BE2C (cell line): ENCODE measurements around the gene DDAH1.
A peak's percentile ranks its signal among the peaks of the same experiment; 100 is the strongest.

Source experiments
- DNase-seq: peaks from one replicate; pipeline ENCODE4 v3.0.0-alpha.2; 2020
- H3K27me3 ChIP-seq: fragments of 250-450 bp; sonication (Bioruptor Pico); 2 replicates; pipeline ENCODE4 v1.5.1; 2020; ENCODE audit warnings: mild to moderate bottlenecking
- H3K36me3 ChIP-seq: fragments of 250-450 bp; sonication (Bioruptor Pico); 2 replicates; pipeline ENCODE4 v1.5.1; 2020; ENCODE audit warnings: mild to moderate bottlenecking
- H3K4me1 ChIP-seq: fragments of 250-450 bp; sonication (Bioruptor Pico); 2 replicates; pipeline ENCODE4 v1.5.1; 2020
- H3K4me3 ChIP-seq: 2 replicates; pipeline ENCODE4 v1.5.1; 2011; ENCODE audit warnings: low read depth, low read length
- H3K9me3 ChIP-seq: fragments of 250-450 bp; sonication (Bioruptor Pico); 2 replicates; pipeline ENCODE4 v1.5.1; 2020
- CTCF ChIP-seq: IDR thresholded peaks from 2 replicates; pipeline ENCODE4 v1.5.1; 2012; ENCODE audit warnings: mild to moderate bottlenecking, low read depth, low read length

Gene DDAH1

GRCh38 chr1:85451236-85451830 is 13.6 kb downstream of the DDAH1 start:
- no peak for TF ChIP-seq CTCF
- Histone ChIP-seq H3K9me3 (no peaks in the 10 kb centered on the region), H3K27me3 (no peaks in the 10 kb centered on the region), H3K4me1 (0 out of 2 replicates have a peak, but pooled peaks cover 3% of the 10 kb centered on the region), H3K4me3 (no peak overlapping the region), H3K36me3 (no peaks in the 10 kb centered on the region)
- DNase-seq, result no peak

GRCh38 chr1:85450832-85451231 is 14.1 kb downstream of the DDAH1 start:
- no peak for DNase-seq
- TF ChIP-seq CTCF, result no peak
- Histone ChIP-seq H3K4me3 (no peak overlapping the region), H3K36me3 (no peaks in the 10 kb centered on the region), H3K4me1 (0 out of 2 replicates have a peak, but pooled peaks cover 3% of the 10 kb centered on the region), H3K27me3 (no peaks in the 10 kb centered on the region), H3K9me3 (no peaks in the 10 kb centered on the region)

- Histone ChIP-seq H3K36me3 (no peaks in the 10 kb centered on the region), H3K9me3 (no peaks in the 10 kb centered on the region), H3K27me3 (no peaks in the 10 kb centered on the region), H3K4me3 (no peak overlapping the region), H3K4me1 (0 out of 2 replicates have a peak, but pooled peaks cover 3% of the 10 kb centered on the region)
- peak; percentile 53 for DNase-seq
- TF ChIP-seq CTCF, result no peak
These were observed 15.6 kb downstream of the DDAH1 start for GRCh38 chr1:85449356-85449755.

GRCh38 chr1:85448358-85448757 is 16.6 kb downstream of the DDAH1 start:
- H3K4me1 ChIP-seq, result no peaks in the 10 kb centered on the region
- no peaks in the 10 kb centered on the region for H3K9me3 ChIP-seq
- no peak for TF ChIP-seq CTCF
- H3K27me3 ChIP-seq, result no peaks in the 10 kb centered on the region
- no peak for DNase-seq
- H3K4me3 ChIP-seq, result no peak overlapping the region
- no peaks in the 10 kb centered on the region for H3K36me3 ChIP-seq

GRCh38 chr1:85447006-85447943 is 17.7 kb downstream of the DDAH1 start:
- TF ChIP-seq CTCF, result no peak
- DNase-seq, result no peak
- no peaks in the 10 kb centered on the region for H3K36me3 ChIP-seq
- no peaks in the 10 kb centered on the region for H3K4me1 ChIP-seq
- no peaks in the 10 kb centered on the region for H3K27me3 ChIP-seq
- no peak overlapping the region for H3K4me3 ChIP-seq
- H3K9me3 ChIP-seq, result no peaks in the 10 kb centered on the region

- no peaks in the 10 kb centered on the region for H3K36me3 ChIP-seq
- H3K9me3 ChIP-seq, result no peaks in the 10 kb centered on the region
- no peaks in the 10 kb centered on the region for H3K4me1 ChIP-seq
- TF ChIP-seq CTCF, result no peak
- H3K4me3 ChIP-seq, result no peak overlapping the region
- no peak for DNase-seq
- H3K27me3 ChIP-seq, result no peaks in the 10 kb centered on the region
These were observed 19.1 kb downstream of the DDAH1 start for GRCh38 chr1:85445906-85446305.
